ENCODE data around the gene AIF1.

Gene AIF1

GRCh38 chr6:31663126-31663960 is 48.3 kb downstream of the AIF1 start:
- no peak for DNase-seq (ENCODE audit: low read depth in 2 of 2)

GRCh38 chr6:31663961-31664789 is 49.1 kb downstream of the AIF1 start:
- DNase-seq (ENCODE audit: low read depth in 2 of 2), result peak in 1 of 2 experiments; percentile 39

- DNase-seq (ENCODE audit: low read depth in 2 of 2), result peak; percentile 86 to 88
These were observed 49.9 kb downstream of the AIF1 start, which contains the start of gene GPANK1 for GRCh38 chr6:31664790-31665500. TSS of gene GPANK1 (minus strand) at chr6:31664997. CDS start at chr6:31664478, 519 bp downstream.

GRCh38 chr6:31665501-31666336 is 50.7 kb downstream of the AIF1 start, which contains the start of gene CSNK2B:
TSS of gene CSNK2B (plus strand) at chr6:31666080. CDS start at chr6:31666832, 752 bp downstream.
- DNase-seq (ENCODE audit: low read depth in 2 of 2), result peak; percentile 90

GRCh38 chr6:31666337-31666965 is 51.4 kb downstream of the AIF1 start:
- no peak for DNase-seq (ENCODE audit: low read depth in 2 of 2)
